PFSK-1 (cell line): ENCODE results near the gene CD99.

Experiments
- FOXP2 ChIP-seq: optimal IDR thresholded peaks from 2 replicates; pipeline ENCODE3; 2011; ENCODE audit warnings: borderline replicate concordance, control low read depth, inconsistent platforms; ENCODE audit not compliant: insufficient read depth; ENCODE audit errors: extremely low read length, extremely low read depth
- POLR2AphosphoS5 ChIP-seq: IDR thresholded peaks from 2 replicates; pipeline ENCODE4 v1.6.1; 2012; ENCODE audit warnings: low read depth, mild to moderate bottlenecking, control low read depth, low read length, moderate library complexity
- TAF1 ChIP-seq: IDR thresholded peaks from 2 replicates; pipeline ENCODE4 v1.6.1; 2012; ENCODE audit warnings: low read length, control low read depth, borderline replicate concordance; ENCODE audit not compliant: insufficient read depth

GRCh38 chrX:2782778-2783177, 91.7 kb downstream of the CD99 start:
- TF ChIP-seq FOXP2 (no peak), TAF1 (no peak), POLR2AphosphoS5 (no peak)
